Endothelial cell of umbilical vein (primary cell): ENCODE measurements around the gene GAP43. TPM values are rescaled to one million over a fixed set of nuclear protein-coding genes. Genes with fewer than 3 reads are reported as not detected.

Experiments used
- BruUV-seq: library from RNA; stranded (reverse); fragments of 400-500 nt; replicated peaks from 2 replicates; lab custom pipeline; 2021; lab: Mats Ljungman, UMichigan
- CTCF ChIA-PET: fragments of 300-600, 350-600 bp; sonication (Branson Sonifier 250); formaldehyde crosslinking; loops from one replicate; lab custom pipeline; 2021; ENCODE audit warnings: antibody characterized with exemption, inconsistent platforms; lab: Charles Lee
- POLR2A ChIA-PET: fragments of 300-600, 350-600 bp; sonication (Branson Sonifier 250); formaldehyde crosslinking; loops from one replicate; lab custom pipeline; 2021; ENCODE audit warnings: antibody characterized with exemption, inconsistent platforms; lab: Charles Lee
- DNase-seq: peaks from one replicate; pipeline ENCODE4 v3.0.0-alpha.2; 2011; ENCODE audit warnings: low read depth, low spot score
- FAIRE-seq: peaks from 2 replicates; lab custom pipeline; 2011; peaks lifted over from hg19 to GRCh38; lab: Jason Lieb, UNC
- H2AFZ ChIP-seq: 2 replicates; pipeline ENCODE4 v1.6.0; 2012; ENCODE audit warnings: low read depth, low read length, control low read depth, inconsistent platforms
- H3K27ac ChIP-seq: 2 replicates; pipeline ENCODE4 v1.5.1; 2011; ENCODE audit warnings: low read depth, mild to moderate bottlenecking, control low read depth, low read length, moderate library complexity; ENCODE audit not compliant: insufficient read depth
- H3K27me3 ChIP-seq, 2 experiments: 2 replicates each; pipeline versions ENCODE4 v1.6.0 to v1.6.1; 2011; ENCODE audit warnings: low read length in 2 of 2, mixed read lengths in 1 of 2; ENCODE audit not compliant: control insufficient read depth in 2 of 2, insufficient read depth in 2 of 2
- H3K36me3 ChIP-seq, 2 experiments: 2 replicates in 1 of 2; 3 replicates in 1 of 2; pipeline ENCODE4 v1.5.1; 2011; ENCODE audit warnings: low read length in 2 of 2, mild to moderate bottlenecking in 1 of 2, moderate library complexity in 1 of 2; ENCODE audit not compliant: control insufficient read depth in 2 of 2, insufficient read depth in 2 of 2; ENCODE audit errors: extremely low read depth in 1 of 2
- H3K4me1 ChIP-seq: 3 replicates; pipeline ENCODE4 v1.5.1; 2011; ENCODE audit warnings: mild to moderate bottlenecking, low read length; ENCODE audit not compliant: control insufficient read depth, insufficient read depth; ENCODE audit errors: extremely low read depth
- H3K4me2 ChIP-seq: 2 replicates; pipeline ENCODE4 v1.6.1; 2011; ENCODE audit warnings: low read length, control low read depth, mixed read lengths; ENCODE audit not compliant: insufficient read depth
- H3K4me3 ChIP-seq, 3 experiments: fragments of 200-600 bp in 1 of 3; sonication (generic), shearing (Covaris generic) in 1 of 3; replicated peaks in 1 of 3; 2 replicates each; pipeline ENCODE4 v1.5.1; 2011 to 2016; ENCODE audit warnings: control low read depth in 3 of 3, low read length in 3 of 3, mild to moderate bottlenecking in 2 of 3, inconsistent platforms in 1 of 3, low read depth in 1 of 3, moderate library complexity in 1 of 3; ENCODE audit not compliant: insufficient read depth in 1 of 3
- H3K79me2 ChIP-seq: 2 replicates; pipeline ENCODE4 v1.6.0; 2012; ENCODE audit warnings: low read length, inconsistent platforms; ENCODE audit not compliant: control insufficient read depth, insufficient read depth
- H3K9ac ChIP-seq: replicated peaks from 2 replicates; pipeline ENCODE3; 2011; ENCODE audit warnings: low read length, control low read depth; ENCODE audit not compliant: insufficient read depth; ENCODE audit errors: extremely low read depth
- H3K9me1 ChIP-seq: replicated peaks from 3 replicates; pipeline ENCODE4 v1.6.0; 2011; ENCODE audit warnings: mild to moderate bottlenecking, low read length; ENCODE audit not compliant: control insufficient read depth, insufficient read depth; ENCODE audit errors: extremely low read depth
- H3K9me3 ChIP-seq: replicated peaks from 2 replicates; pipeline ENCODE4 v1.5.1; 2012; ENCODE audit warnings: low read length, inconsistent platforms; ENCODE audit not compliant: control insufficient read depth, insufficient read depth
- H4K20me1 ChIP-seq: replicated peaks from 2 replicates; pipeline ENCODE3; 2011; ENCODE audit warnings: mild to moderate bottlenecking, low read length; ENCODE audit not compliant: control insufficient read depth, insufficient read depth; ENCODE audit errors: extremely low read depth
- CTCF ChIP-seq, 2 donors: IDR thresholded peaks; 1 replicate in 1 of 2; 2 replicates in 1 of 2; pipeline ENCODE4 v1.5.1; 2011; ENCODE audit warnings: low read length in 2 of 2, mild to moderate bottlenecking in 2 of 2, moderate library complexity in 2 of 2, control low read depth in 1 of 2, inconsistent platforms in 1 of 2, low read depth in 1 of 2; ENCODE audit not compliant: insufficient read depth in 1 of 2; ENCODE audit errors: extremely low read depth in 1 of 2
- EZH2 ChIP-seq: IDR thresholded peaks from 2 replicates; pipeline ENCODE4 v1.6.1; 2012; ENCODE audit warnings: borderline replicate concordance, low read depth, mild to moderate bottlenecking, moderate library complexity, low read length, inconsistent platforms; ENCODE audit not compliant: severe bottlenecking
- FOS ChIP-seq: IDR thresholded peaks from 2 replicates; pipeline ENCODE4 v1.6.1; 2011; ENCODE audit warnings: mild to moderate bottlenecking, low read length, moderate library complexity, borderline replicate concordance; ENCODE audit not compliant: insufficient read depth
- GATA2 ChIP-seq: IDR thresholded peaks from 2 replicates; pipeline ENCODE4 v1.7.0; 2011; ENCODE audit warnings: low read depth, mild to moderate bottlenecking, moderate library complexity, mixed read lengths, low read length; ENCODE audit not compliant: insufficient read length, insufficient read depth
- JUN ChIP-seq: IDR thresholded peaks from 2 replicates; pipeline ENCODE4 v1.6.1; 2011; ENCODE audit warnings: borderline replicate concordance, low read depth; ENCODE audit not compliant: insufficient read length, insufficient read depth
- MYC ChIP-seq: IDR thresholded peaks from one replicate; pipeline ENCODE4 v1.6.1; 2011; ENCODE audit warnings: mild to moderate bottlenecking, low read depth, low read length
- POLR2A ChIP-seq: IDR thresholded peaks from 2 replicates; pipeline ENCODE4 v1.6.1; 2012; ENCODE audit warnings: low read depth, mild to moderate bottlenecking, control low read depth, low read length
- POLR2AphosphoS5 ChIP-seq: IDR thresholded peaks from 2 replicates; pipeline ENCODE4 v1.6.1; 2012; ENCODE audit warnings: low read depth, mild to moderate bottlenecking, control low read depth, low read length, moderate library complexity; ENCODE audit not compliant: insufficient read depth
- dilution Hi-C: fragments of 300-500 bp; cut with MboI; formaldehyde crosslinking; loops from one replicate; pipeline ENCODE4 v1.15.0; 2019; ENCODE audit warnings: low sequenced_read_pairs; ENCODE audit not compliant: extremely low pct_ligation_motif_present
- intact Hi-C: fragments of 100-400 bp; cut with micrococcal nuclease; formaldehyde crosslinking; loops from one replicate; pipeline ENCODE4 v1.10.0; 2022
- polyA plus RNA-seq, 4 experiments: library from polyadenylated mRNA; depleted of rRNA in 3 of 4; stranded (reverse) in 3 of 4; unstranded in 1 of 4; fragments of >200 nt; gene quantifications; 2 replicates each; pipeline versions ENCODE4 v1.2.1 to v1.2.3, GENCODE V29; 2011 to 2012; ENCODE audit warnings: missing spikeins in 1 of 4
- total RNA-seq: library from RNA; stranded (reverse); gene quantifications from 2 replicates; pipeline ENCODE4 v1.2.3, GENCODE V29; 2021

The GAP43 gene
- total and polyA plus RNA-seq, 2 donors (not counting 3 experiments of a cell fraction or from before 2014, with no cell fraction given): 0.06 TPM; not detected in 1

GRCh38 chr3:115667738-115668065, 44.4 kb downstream of the GAP43 start:
- Histone ChIP-seq H3K4me2 (no peak overlapping the region), H3K4me1 (no peaks in the 10 kb centered on the region), H3K9ac (no peak overlapping the region), H3K79me2 (no peaks in the 10 kb centered on the region), H4K20me1 (no peaks in the 10 kb centered on the region), H3K9me3 (no peaks in the 10 kb centered on the region), H3K27me3 (peaks cover 6 to 10% of the 10 kb centered on the region in 2 experiments), H2AFZ (no peak overlapping the region), H3K27ac (no peak overlapping the region), H3K9me1 (no peaks in the 10 kb centered on the region), H3K36me3 (no peaks in the 10 kb centered on the region), H3K4me3 (no peak overlapping the region)
- DNase-seq: no peak
- intact Hi-C loops (no loop called here), dilution Hi-C loops (no loop called here)
- POLR2A ChIA-PET: no interaction called here
- FAIRE-seq: no peak
- no TSS peak for BruUV-seq
- CTCF ChIA-PET: no interaction called here
- TF ChIP-seq EZH2: no peak
- TF ChIP-seq FOS: no peak
- TF ChIP-seq CTCF (IDR thresholded peaks at IDR 0.05; ENCODE audit: extremely low read depth in 1 of 2, insufficient read depth in 1 of 2, low read depth in 1 of 2, low read length in 2 of 2): no peak
- no peak for TF ChIP-seq POLR2A
- TF ChIP-seq JUN: no peak
- TF ChIP-seq POLR2AphosphoS5: no peak
- no peak for TF ChIP-seq MYC
- no peak for TF ChIP-seq GATA2
